ENCODE measurements around the gene CHERP. TPM values are rescaled to one million over a fixed set of nuclear protein-coding genes. Genes with fewer than 3 reads are reported as not detected.

Gene CHERP
- total and polyA plus RNA-seq, 2 of the 4 experiments (the other 2 are of a cell fraction) = 0.54 to 13.5 TPM

- H3K27ac ChIP-seq (ENCODE audit: insufficient read depth, low read length) = no peak overlapping the region
- in situ Hi-C loops (cut with MboI; ENCODE audit: low sequenced_read_pairs) = no loop called here
- no peak overlapping the region for H2BK15ac ChIP-seq (ENCODE audit: low read depth, low read length)
- no peak overlapping the region for H4K8ac ChIP-seq (ENCODE audit: low read depth in 2 of 2, low read length in 2 of 2)
- no peak overlapping the region for H4K5ac ChIP-seq (ENCODE audit: low read depth, low read length)
- no peak overlapping the region for H3K14ac ChIP-seq (replicated peaks; ENCODE audit: low read depth, low read length)
- no peak overlapping the region for H3K4ac ChIP-seq (ENCODE audit: low read depth, low read length)
- no peak overlapping the region for H3K4me3 ChIP-seq (ENCODE audit: insufficient read depth, low read depth, low read length)
- 97% methylated on average over 31 of the region's 54 CpGs; no CpG with 5 or more reads in 1 of the 2 experiments for WGBS, 2 experiments (ENCODE audit: extremely low coverage in 2 of 2, insufficient read length in 1 of 2)
- H2BK120ac ChIP-seq (ENCODE audit: low read depth, low read length) = no peak overlapping the region
- ChIA-PET CTCF (no interaction called here), POLR2A (ENCODE audit: unreplicated experiment) (no interaction called here)
- no peak overlapping the region for H2AK9ac ChIP-seq (replicated peaks; ENCODE audit: low read depth, low read length, poor library complexity)
- H3K79me1 ChIP-seq (ENCODE audit: low read depth in 1 of 2, low read length in 2 of 2) = peaks cover 15 to 16% of the 10 kb centered on the region in 2 experiments
- DNase-seq (no peak), ATAC-seq (ENCODE audit: low read depth) (no peak)
- TF ChIP-seq CTCF (conservative IDR thresholded peaks at IDR 0.05; ENCODE audit: low read depth, low read length) = no peak
- TF ChIP-seq RFX5 (IDR thresholded peaks at IDR 0.05; ENCODE audit: low read depth, low read length) = no peak
- no peak for TF ChIP-seq MAZ (IDR thresholded peaks at IDR 0.05; ENCODE audit: borderline replicate concordance, low read depth, low read length)
- TF ChIP-seq, protein P1, sequence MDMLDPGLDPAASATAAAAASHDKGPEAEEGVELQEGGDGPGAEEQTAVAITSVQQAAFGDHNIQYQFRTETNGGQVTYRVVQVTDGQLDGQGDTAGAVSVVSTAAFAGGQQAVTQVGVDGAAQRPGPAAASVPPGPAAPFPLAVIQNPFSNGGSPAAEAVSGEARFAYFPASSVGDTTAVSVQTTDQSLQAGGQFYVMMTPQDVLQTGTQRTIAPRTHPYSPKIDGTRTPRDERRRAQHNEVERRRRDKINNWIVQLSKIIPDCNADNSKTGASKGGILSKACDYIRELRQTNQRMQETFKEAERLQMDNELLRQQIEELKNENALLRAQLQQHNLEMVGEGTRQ (IDR thresholded peaks at IDR 0.05; ENCODE audit: low read depth, low read length) = no peak
- H3K56ac ChIP-seq (ENCODE audit: extremely low read depth, insufficient read depth, low read length) = no peak overlapping the region
- H3K18ac ChIP-seq (ENCODE audit: low read depth, low read length) = no peak overlapping the region
- no peaks in the 10 kb centered on the region for H3K9me3 ChIP-seq (ENCODE audit: control insufficient read depth, insufficient read depth, low read length)
- H3K27me3 ChIP-seq (ENCODE audit: control insufficient read depth, insufficient read depth, low read length) = no peaks in the 10 kb centered on the region
- H3K36me3 ChIP-seq (ENCODE audit: control insufficient read depth, insufficient read depth, low read length) = peaks cover 83% of the 10 kb centered on the region
- intact Hi-C loops (cut with micrococcal nuclease) = no loop called here
- dilution Hi-C loops (cut with HindIII; ENCODE audit: low sequenced_read_pairs, unreplicated experiment) = no loop called here
- H2AK5ac ChIP-seq (ENCODE audit: low read depth, low read length) = no peak overlapping the region
- H2BK20ac ChIP-seq (ENCODE audit: low read depth, low read length) = no peak overlapping the region
- no peak overlapping the region for H2BK5ac ChIP-seq (ENCODE audit: low read depth, low read length, poor library complexity, severe bottlenecking)
- H3K4me2 ChIP-seq (ENCODE audit: low read depth, low read length) = no peak overlapping the region
- no peak overlapping the region for H4K91ac ChIP-seq (ENCODE audit: insufficient read depth, low read depth, low read length)
- no peak overlapping the region for H3K9ac ChIP-seq (ENCODE audit: low read depth, low read length)
- no peak overlapping the region for H3K23ac ChIP-seq (ENCODE audit: low read depth, low read length)
- H3K4me1 ChIP-seq (ENCODE audit: control insufficient read depth, insufficient read depth, low read length) = no peaks in the 10 kb centered on the region
- BruUV-seq (replicated peaks) = no TSS peak
- no peak overlapping the region for H2AFZ ChIP-seq (replicated peaks; ENCODE audit: low read length, poor library complexity)
- peaks cover 15% of the 10 kb centered on the region; the same call in 1 of the 2 replicates for H4K20me1 ChIP-seq (ENCODE audit: insufficient read depth, low read length)
- H3K9me1 ChIP-seq (ENCODE audit: insufficient read depth, low read length) = no peaks in the 10 kb centered on the region
These were observed 17.1 kb downstream of the CHERP start for GRCh38 chr19:16524991-16525734.
